Measurements from ENCODE around the gene PAPPA2.

- TF ChIP-seq POLR2A (IDR thresholded peaks at IDR 0.05) (no peak), CTCF (IDR thresholded peaks at IDR 0.05) (no peak)
Observed at GRCh38 chr1:176857632-176858031, 394.7 kb downstream of the PAPPA2 start.
